NAMALWA (cell line): ENCODE results near the gene NHLRC4.

Experiments used
- DNase-seq: peaks from one replicate; pipeline ENCODE4 v3.0.0-alpha.2; 2015; ENCODE audit warnings: low spot score

Gene NHLRC4

GRCh38 chr16:553601-554296 is 13.1 kb upstream of the NHLRC4 start:
- DNase-seq = no peak

DNA sequence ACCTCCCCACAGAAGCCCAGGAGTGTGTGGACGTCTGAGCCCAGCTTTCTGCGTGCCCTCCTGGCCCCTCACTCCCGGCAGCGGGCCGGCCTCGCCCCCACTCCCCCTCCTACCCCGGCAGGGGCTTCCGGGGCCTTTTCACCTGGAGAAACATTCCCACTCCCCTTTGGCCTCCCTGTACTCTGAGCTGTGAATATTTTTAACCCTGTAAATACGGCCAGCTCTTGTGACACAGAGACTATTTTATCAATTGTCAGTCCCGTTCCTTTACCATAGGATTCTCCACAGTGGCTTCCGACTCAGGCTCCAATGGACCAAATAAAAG is 12.5 kb upstream of the NHLRC4 start:
- DNase-seq = no peak

DNA sequence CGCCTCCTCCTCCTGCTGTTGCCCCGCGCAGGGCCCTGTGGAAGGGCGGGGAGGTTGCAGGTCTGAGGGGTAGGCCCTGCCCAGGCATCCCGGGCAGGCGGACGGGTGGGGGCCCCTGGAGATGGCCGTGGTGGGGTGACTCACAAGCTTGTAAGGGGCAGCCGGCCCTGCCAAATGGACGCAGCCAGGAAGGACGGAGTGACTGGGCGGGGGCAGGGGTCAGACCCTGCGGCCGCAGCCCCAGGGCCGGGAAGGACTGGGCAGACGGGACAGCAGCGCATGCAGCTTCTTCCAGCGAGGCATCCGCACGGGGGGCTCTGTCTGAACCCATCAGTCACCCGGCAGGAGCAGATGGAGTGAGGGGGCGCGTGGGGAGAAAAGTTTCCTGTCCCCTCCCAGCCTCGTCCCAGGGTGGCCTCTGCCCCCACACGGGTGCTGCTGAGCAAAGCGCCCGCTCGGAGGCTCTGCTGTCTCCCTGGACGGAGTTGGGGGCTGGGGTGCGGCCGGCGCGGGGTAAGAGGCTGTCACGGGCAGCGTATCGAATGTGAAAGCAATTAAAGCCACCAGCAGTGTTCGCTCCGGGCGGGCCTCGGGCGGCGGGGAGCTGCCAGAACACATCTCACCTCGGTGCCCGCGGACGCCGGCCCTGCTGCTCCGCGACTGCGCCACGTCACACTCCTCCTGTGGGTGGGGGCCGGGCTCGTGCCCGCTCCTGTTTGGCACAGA is 12.0 kb upstream of the NHLRC4 start:
- DNase-seq = no peak

GRCh38 chr16:555528-556473 is 11.0 kb upstream of the NHLRC4 start:
- no peak for DNase-seq

DNA sequence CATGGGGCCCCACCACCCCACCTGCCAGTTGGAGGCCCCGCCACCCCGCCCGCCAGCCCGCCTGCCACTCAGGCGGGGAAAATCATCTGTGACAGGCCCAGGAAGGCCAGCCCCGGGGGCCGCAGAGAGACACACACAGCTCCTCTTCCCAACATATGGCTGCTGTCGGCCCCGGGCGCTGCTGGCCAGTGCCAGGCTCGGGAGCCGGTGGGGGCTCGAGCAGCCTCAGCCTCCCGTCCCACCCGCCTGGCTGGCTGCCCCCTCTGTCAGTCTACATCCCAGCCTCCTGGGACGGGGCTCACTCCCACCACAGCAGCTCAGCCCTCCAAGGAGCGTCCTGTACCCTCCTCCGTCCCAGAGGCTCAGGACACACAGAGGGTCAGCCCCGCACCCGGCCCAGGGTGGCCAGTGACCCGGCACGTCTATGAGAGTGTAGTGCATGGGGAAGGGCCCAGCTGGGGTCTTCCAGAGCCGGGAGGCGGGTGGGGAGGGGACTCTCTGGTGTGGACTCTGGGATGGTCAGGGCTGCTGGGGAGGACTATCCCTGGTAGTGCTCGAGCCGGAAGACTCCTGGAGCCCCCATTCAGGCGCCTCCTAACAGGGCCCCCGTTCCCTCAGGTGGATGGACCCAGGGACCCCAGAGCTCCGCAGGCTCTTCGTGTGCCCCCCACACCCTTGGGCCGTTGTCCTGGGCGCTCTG is 10.2 kb upstream of the NHLRC4 start:
- no peak for DNase-seq

GRCh38 chr16:557463-558297 is 9.1 kb upstream of the NHLRC4 start:
- no peak for DNase-seq

GRCh38 chr16:558298-559020 is 8.3 kb upstream of the NHLRC4 start:
- peak; percentile 39 for DNase-seq

DNA sequence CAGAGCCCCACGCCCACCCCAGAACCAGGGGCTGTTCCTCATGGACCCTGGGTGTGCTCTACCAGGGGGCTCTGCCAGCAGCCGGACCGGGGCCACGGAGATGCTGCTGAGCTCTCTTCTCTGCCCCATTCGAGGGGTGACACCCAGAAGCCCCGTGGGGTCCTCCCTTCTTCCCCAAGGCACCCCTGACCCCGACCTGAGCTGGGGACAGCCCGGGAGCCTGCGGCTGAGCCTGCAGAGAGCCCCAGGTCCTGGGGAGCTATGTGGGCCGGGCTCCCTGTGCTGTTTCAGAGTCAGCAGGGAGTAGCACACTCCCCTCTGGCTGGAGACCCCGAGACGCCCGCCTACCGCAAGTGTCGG is 7.8 kb upstream of the NHLRC4 start:
- DNase-seq = no peak

DNA sequence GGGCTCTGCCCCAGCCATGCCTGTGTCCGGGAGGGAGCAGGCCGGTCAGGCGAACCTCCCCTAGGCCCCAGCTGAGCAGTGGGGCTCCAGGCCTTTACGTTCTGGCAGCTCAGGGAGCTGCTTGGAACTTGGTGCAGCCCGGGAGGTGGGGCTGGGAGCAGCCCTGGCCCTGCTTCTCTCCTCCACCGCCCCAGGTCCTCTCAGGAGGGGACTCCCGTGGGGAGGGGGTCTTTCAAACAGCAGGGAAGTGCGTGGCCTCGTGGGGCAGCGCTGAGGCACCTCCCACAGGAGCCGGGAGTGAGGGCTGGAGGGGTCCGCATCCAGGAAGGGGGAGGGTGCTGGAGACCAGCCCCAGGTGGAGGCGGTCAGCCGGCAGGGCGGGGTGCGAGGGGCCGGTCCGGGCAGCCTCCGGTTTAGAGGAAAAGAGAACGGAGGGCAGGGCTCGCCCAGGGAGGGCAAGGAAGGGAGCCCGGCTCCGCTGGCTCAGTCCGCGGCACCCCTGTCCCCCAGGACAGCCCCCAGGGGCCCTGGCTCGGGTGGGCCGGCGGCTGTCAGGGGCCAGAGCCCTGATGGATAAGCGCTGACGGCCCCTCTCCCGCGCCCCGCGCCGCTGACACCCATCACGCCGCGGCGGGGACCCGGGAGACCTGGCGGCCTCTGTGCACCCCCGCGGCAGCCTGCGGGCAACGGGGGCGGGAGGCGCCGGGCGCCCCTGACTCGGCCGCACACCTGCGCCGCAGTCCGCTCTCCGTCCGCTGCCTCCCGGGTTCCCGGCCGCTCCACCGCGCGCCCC is 7.2 kb upstream of the NHLRC4 start:
- no peak for DNase-seq

- DNase-seq = no peak
Measured at GRCh38 chr16:560204-560700, 6.6 kb upstream of the NHLRC4 start, which contains the start of gene PRR35. Gene PRR35, plus strand, starts transcription at chr16:560394. Its CDS starts 2,901 bp downstream, at chr16:563295.

DNA sequence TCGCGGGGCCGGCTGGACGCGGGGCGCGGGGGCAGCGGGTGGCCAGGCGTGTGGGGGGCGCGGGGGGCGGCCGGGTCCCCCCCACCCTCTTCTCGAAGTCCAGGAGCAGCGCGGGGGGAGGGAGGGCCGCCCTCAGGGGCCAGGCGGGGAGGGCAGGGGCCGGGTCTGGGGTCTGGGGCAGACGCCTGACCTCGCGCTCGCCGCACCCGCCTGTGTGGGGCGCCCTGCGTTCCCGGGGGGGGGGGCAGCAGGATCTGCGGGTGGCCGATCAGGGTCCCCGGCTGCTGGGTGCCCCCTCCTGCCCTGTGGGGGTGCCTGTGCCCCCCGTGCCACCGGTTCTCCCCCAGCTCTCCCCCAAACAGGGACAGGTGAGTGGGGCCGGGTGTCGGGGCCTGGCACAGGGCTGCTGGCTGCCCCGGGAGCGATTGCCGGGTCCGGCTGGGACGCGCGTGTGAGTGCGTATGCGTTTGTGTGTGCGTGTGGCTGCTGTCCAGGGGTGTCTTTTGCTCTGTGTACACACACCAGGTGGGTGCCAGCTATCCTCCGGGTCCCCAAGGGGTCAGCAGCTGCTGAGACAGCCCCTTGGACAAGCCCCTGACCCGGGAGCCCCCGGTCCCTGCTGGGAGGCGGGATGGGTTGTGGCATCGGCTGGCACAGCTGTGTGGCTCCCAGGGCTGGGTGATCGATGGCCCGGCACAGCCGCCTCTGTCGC is 5.9 kb upstream of the NHLRC4 start:
- DNase-seq = no peak

DNA sequence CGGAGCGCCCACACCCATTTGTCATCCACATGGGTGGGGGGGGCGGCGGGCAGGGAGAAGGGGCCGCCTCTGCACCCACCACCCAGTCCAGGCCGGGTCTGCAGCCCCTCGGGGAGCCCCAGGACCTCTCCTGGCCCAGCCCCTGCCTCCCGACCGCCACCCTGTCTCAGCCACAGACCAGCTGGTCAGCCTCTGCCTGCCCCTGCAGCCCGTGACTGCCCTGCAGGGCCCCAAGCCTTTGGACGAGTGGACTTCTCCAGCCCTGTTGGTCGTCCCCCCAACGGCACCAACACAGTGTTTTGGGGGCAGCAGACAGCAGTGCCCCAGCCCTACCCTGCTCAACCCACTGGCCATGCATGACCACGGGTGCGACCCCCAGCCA is 5.4 kb upstream of the NHLRC4 start:
- no peak for DNase-seq

GRCh38 chr16:561957-562938 is 4.6 kb upstream of the NHLRC4 start:
- DNase-seq = no peak

GRCh38 chr16:563072-563644 is 3.6 kb upstream of the NHLRC4 start:
- no peak for DNase-seq

DNA sequence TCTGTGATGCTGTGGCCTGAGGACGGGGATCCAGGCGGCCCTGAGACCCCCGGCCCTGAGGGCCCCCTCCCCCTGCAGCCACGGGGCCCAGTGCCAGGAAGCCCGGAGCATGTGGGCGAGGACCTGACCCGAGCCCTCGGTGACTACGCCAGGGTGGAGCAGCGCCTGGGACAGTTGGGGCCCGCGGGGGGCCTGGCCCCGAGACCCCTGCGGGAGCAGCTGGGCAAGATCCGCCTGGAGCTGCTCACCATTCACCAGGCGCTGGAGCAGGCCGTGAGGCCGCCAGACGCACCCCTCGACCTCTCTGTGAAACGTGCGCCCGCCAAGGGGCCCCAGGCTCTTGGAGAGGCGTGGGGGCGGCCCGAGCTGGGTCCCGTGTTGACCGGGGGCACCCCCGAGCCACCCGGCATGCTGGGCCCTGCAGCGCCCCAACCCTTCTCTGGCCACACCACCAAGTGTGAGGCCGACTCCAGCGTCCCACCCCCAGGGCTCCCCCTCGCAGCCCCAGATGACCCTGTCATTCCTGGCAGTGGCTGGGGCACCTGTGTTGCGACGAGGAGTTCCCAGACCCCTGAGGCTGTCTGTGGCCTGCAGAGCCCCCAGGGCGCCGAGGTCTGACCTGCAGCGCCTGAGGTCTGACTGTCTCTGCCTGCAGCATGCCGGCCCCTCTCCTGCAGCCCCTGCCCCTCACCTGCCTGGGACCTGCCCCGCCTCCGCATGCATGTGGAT is 2.0 kb upstream of the NHLRC4 start:
- DNase-seq = no peak
